Cardiac muscle cell (in vitro differentiated cells and primary cell): ENCODE data around the gene TMEM151A. TPM values are rescaled to one million over a fixed set of nuclear protein-coding genes. Genes with fewer than 3 reads are reported as not detected.

Experiments used
- DNase-seq, 2 donors: peaks; one replicate each; pipeline versions ENCODE4 v3.0.0 to v3.0.0-alpha.2; 2010 to 2017; ENCODE audit warnings: low read depth in 1 of 2, low spot score in 1 of 2
- H3K27ac ChIP-seq: fragments of 200-600 bp; sonication (generic); 2 replicates; pipeline ENCODE4 v1.5.1; 2016
- H3K27me3 ChIP-seq: fragments of 200-600 bp; sonication (generic); 2 replicates; pipeline ENCODE4 v1.6.0; 2016; ENCODE audit warnings: control low read depth
- H3K36me3 ChIP-seq: fragments of 200-600 bp; sonication (generic); 2 replicates; pipeline ENCODE4 v1.5.1; 2016; ENCODE audit warnings: control low read depth
- H3K4me1 ChIP-seq: fragments of 200-600 bp; sonication (generic); 2 replicates; pipeline ENCODE4 v1.8.1; 2017; ENCODE audit warnings: low read depth, mild to moderate bottlenecking, mixed run types
- H3K4me3 ChIP-seq: fragments of 200-600 bp; sonication (generic); 2 replicates; pipeline ENCODE4 v1.5.1; 2016; ENCODE audit warnings: mild to moderate bottlenecking
- H3K9me3 ChIP-seq: fragments of 200-600 bp; sonication (generic); 2 replicates; pipeline ENCODE4 v1.5.1; 2017; ENCODE audit warnings: low read depth, mild to moderate bottlenecking, control low read depth
- CTCF ChIP-seq: IDR thresholded peaks from 2 replicates; pipeline ENCODE4 v1.5.1; 2012; ENCODE audit warnings: low read depth, mild to moderate bottlenecking, low read length
- polyA plus RNA-seq: library from polyadenylated mRNA; unstranded; fragments of >200 nt; fragmentation: Nextera tagmentation; extraction: Ambion mirVana; gene quantifications from 2 replicates; pipeline ENCODE4 v1.2.1, GENCODE V29; 2016
- total RNA-seq: library from RNA; depleted of rRNA; stranded (reverse); fragments of >200 nt; gene quantifications from 2 replicates; pipeline ENCODE4 v1.2.3, GENCODE V29; 2016

Gene TMEM151A
- total and polyA plus RNA-seq, 2 experiments from 2014 or later: 2.0 to 2.6 TPM

- H3K36me3 ChIP-seq: peaks cover 12% of the 10 kb centered on the region
- no peak overlapping the region for H3K27ac ChIP-seq
- H3K4me3 ChIP-seq: no peak overlapping the region
- peaks cover 4% of the 10 kb centered on the region for H3K4me1 ChIP-seq
- TF ChIP-seq CTCF: no peak
- H3K27me3 ChIP-seq: no peaks in the 10 kb centered on the region
- no peaks in the 10 kb centered on the region for H3K9me3 ChIP-seq
- no peak for DNase-seq
Observed at GRCh38 chr11:66339162-66339675, 47.5 kb downstream of the TMEM151A start.

- Histone ChIP-seq H3K27me3 (no peaks in the 10 kb centered on the region), H3K9me3 (no peaks in the 10 kb centered on the region), H3K4me3 (no peak overlapping the region), H3K4me1 (peaks cover 4% of the 10 kb centered on the region), H3K36me3 (peaks cover 12% of the 10 kb centered on the region), H3K27ac (no peak overlapping the region)
- no peak for DNase-seq
- no peak for TF ChIP-seq CTCF
Observed at GRCh38 chr11:66339686-66340483, 48.2 kb downstream of the TMEM151A start.

- H3K4me1 ChIP-seq: peaks cover 7% of the 10 kb centered on the region
- H3K27ac ChIP-seq: no peak overlapping the region
- no peak for TF ChIP-seq CTCF
- no peak overlapping the region for H3K4me3 ChIP-seq
- H3K27me3 ChIP-seq: no peaks in the 10 kb centered on the region
- peaks cover 12% of the 10 kb centered on the region for H3K36me3 ChIP-seq
- no peak for DNase-seq
- no peaks in the 10 kb centered on the region for H3K9me3 ChIP-seq
Observed at GRCh38 chr11:66340596-66341501, 49.2 kb downstream of the TMEM151A start.

- no peak overlapping the region for H3K4me3 ChIP-seq
- peaks cover 12% of the 10 kb centered on the region for H3K36me3 ChIP-seq
- peaks cover 14% of the 10 kb centered on the region for H3K4me1 ChIP-seq
- H3K27ac ChIP-seq: no peak overlapping the region
- no peak for TF ChIP-seq CTCF
- no peaks in the 10 kb centered on the region for H3K27me3 ChIP-seq
- DNase-seq: no peak
- H3K9me3 ChIP-seq: no peaks in the 10 kb centered on the region
Observed at GRCh38 chr11:66341502-66342126, 49.9 kb downstream of the TMEM151A start.

- Histone ChIP-seq H3K4me1 (peaks cover 14% of the 10 kb centered on the region), H3K36me3 (peaks cover 12% of the 10 kb centered on the region), H3K27ac (no peak overlapping the region), H3K27me3 (no peaks in the 10 kb centered on the region), H3K9me3 (no peaks in the 10 kb centered on the region), H3K4me3 (no peak overlapping the region)
- no peak for TF ChIP-seq CTCF
- no peak for DNase-seq
Observed at GRCh38 chr11:66343176-66343575, 51.5 kb downstream of the TMEM151A start.
